ENCODE data around the gene ITIH1.

DNA sequence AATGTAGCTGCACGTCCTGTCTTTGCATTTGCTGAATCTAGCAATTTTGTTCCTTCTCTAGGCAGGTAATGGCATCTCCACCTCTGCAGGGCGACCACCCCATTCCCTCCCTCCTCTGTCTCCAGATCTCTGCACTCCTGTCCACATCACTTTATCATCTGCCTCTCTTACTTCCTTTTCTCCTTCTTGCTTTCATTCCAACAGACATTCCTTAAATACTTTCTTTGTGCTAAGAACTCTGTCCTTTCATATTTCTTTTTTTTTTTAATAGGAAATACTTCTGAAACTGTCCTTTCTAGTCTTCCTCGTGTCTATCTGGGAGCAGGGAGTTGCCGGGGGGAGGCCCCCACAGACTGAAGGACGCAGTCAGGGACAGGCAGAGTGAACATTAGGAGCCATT lies 24.4 kb downstream of the ITIH1 start:
- TF ChIP-seq EP300 (IDR thresholded peaks at IDR 0.05; ENCODE audit: low read length) (no peak), FOXM1 (IDR thresholded peaks at IDR 0.05; ENCODE audit: low read depth) (no peak), FOXM1 (CRISPR knock-in tag; IDR thresholded peaks at IDR 0.05; ENCODE audit: low read depth) (no peak), ZBTB17 (CRISPR knock-in tag; IDR thresholded peaks at IDR 0.05) (no peak), ZNF274 (IDR thresholded peaks at IDR 0.05; ENCODE audit: borderline replicate concordance, low read depth, low read length) (no peak), POLR2AphosphoS5 (IDR thresholded peaks at IDR 0.05; ENCODE audit: control insufficient read depth, insufficient read depth, low read depth, low read length) (no peak)
- TF ChIP-seq, protein P1, sequence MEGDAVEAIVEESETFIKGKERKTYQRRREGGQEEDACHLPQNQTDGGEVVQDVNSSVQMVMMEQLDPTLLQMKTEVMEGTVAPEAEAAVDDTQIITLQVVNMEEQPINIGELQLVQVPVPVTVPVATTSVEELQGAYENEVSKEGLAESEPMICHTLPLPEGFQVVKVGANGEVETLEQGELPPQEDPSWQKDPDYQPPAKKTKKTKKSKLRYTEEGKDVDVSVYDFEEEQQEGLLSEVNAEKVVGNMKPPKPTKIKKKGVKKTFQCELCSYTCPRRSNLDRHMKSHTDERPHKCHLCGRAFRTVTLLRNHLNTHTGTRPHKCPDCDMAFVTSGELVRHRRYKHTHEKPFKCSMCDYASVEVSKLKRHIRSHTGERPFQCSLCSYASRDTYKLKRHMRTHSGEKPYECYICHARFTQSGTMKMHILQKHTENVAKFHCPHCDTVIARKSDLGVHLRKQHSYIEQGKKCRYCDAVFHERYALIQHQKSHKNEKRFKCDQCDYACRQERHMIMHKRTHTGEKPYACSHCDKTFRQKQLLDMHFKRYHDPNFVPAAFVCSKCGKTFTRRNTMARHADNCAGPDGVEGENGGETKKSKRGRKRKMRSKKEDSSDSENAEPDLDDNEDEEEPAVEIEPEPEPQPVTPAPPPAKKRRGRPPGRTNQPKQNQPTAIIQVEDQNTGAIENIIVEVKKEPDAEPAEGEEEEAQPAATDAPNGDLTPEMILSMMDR (IDR thresholded peaks at IDR 0.05 in 2 of 3, conservative IDR thresholded peaks at IDR 0.05 in 1 of 3; ENCODE audit: insufficient read depth in 2 of 3, low read depth in 1 of 3, low read length in 3 of 3): no peak
